ENCODE measurements around the gene PPA1. TPM values are rescaled to one million over a fixed set of nuclear protein-coding genes. Genes with fewer than 3 reads are reported as not detected.
"Not testable (repeated sequence)": the region's sequence is repeated elsewhere in the genome, so short reads cannot be mapped to it uniquely, and the experiment has no call there.

PPA1 gene
- total RNA-seq, 1 experiment from 2014 or later = 289 TPM

GRCh38 chr10:70222340-70222794, 10.9 kb downstream of the PPA1 start:
- no peak for DNase-seq (ENCODE audit: low read depth)

GRCh38 chr10:70221030-70221429, 12.2 kb downstream of the PPA1 start:
- DNase-seq (ENCODE audit: low read depth) = no peak

GRCh38 chr10:70212879-70213278, 20.4 kb downstream of the PPA1 start:
- DNase-seq (ENCODE audit: low read depth) = no peak

- no peak for DNase-seq (ENCODE audit: low read depth)
These were observed 21.0 kb downstream of the PPA1 start for GRCh38 chr10:70212277-70212676.

DNA sequence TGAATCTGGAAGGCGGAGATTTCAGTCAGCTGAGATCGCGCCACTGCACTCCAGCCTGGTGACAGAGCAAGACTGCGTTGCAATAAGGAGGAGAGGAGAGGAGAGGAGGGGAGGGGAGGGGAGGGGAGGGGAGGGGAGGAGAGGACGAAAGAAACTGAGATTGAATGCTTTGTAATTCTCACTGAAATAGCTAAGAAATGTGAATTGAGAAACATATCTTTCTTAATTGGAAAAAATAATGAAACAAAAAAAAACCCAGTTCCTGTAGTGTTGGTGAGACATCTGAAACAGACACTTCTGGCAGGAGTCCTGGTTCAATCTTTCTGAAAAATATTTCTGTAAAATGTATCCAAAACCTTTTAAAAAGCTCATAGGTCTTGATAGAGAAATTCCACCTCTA, 26.5 kb downstream of the PPA1 start:
- no peak for DNase-seq (ENCODE audit: low read depth)

- DNase-seq (ENCODE audit: low read depth) = no peak
These were observed 32.1 kb downstream of the PPA1 start for GRCh38 chr10:70201105-70201504.

- DNase-seq (ENCODE audit: low read depth) = no peak
These were observed 34.3 kb downstream of the PPA1 start for GRCh38 chr10:70198696-70199466.

DNA sequence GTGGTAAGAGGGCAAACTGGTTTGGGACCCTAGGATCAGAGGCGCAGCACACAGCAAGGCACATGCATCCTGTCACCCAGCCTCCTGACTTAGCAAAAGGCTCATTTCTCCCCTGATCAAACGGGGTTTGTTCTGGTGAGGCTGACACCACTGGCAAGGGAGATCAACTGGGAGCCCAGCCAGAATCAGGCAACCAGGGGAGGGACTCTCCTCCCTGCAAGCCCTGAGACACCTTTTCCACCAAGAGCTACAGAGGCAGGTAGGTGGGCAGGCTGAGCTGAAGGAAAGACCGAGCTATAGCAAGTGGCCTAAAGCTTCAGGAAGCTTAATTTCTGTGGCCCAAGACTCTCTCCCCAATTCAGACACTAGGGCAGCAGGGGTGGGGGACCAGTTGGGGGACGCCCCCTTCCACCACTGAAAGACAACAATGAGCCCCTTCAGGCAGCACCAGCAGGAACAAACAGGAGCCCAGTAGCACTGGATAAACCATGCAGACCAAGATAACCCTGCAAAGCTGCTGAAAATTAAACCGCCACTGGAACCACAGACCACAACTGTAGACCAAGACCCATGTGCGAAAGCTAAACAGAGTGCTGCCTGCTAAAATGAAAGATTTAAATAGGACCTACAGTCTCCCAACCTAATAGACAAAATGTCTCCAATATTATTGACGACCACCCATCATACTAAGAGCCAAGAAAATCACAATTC, 35.8 kb downstream of the PPA1 start:
- no peak for DNase-seq (ENCODE audit: low read depth)

DNA sequence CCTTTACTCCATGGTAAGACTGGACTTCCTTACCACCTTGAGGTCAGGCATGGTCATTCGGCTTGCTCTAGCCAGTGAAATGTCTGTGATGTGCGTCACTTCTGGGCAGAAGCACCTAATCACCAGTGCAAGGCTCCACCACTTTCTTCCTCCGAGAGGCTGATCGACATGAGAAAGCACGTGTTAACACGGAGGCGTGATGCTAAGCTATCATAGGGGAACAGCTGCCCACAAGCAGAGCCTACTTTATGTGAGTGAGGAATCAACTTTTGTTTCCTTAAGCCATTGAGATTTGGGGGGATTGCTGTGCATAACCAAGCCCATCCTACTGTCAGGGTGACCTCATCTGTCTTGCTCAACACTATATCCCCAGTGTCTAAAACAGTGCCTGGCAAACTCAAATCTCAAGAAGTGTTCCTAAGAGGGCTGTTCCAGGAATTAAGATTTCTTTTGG, 39.8 kb downstream of the PPA1 start:
- no peak for DNase-seq (ENCODE audit: low read depth)

GRCh38 chr10:70192326-70192968, 40.8 kb downstream of the PPA1 start:
- no peak for DNase-seq (ENCODE audit: low read depth)

DNA sequence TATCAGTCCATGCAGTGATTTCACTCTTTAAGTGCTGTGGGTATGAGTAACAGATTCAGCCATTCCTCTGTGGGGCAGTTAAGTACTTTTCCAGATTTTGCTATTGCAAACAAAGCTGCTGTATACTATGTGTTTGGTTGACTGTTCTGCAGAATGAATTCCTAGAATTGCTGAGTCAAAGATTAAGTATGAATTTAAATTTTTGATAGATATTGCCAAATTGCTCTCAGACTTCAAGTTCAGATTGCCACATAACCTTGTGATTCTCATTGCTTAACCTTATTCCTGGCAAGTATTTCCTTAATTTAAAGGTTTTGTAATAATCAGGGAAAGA, 41.3 kb downstream of the PPA1 start:
- DNase-seq (ENCODE audit: low read depth) = peak; percentile 19

- no peak for DNase-seq (ENCODE audit: low read depth)
These were observed 41.9 kb downstream of the PPA1 start for GRCh38 chr10:70191161-70191971.

DNA sequence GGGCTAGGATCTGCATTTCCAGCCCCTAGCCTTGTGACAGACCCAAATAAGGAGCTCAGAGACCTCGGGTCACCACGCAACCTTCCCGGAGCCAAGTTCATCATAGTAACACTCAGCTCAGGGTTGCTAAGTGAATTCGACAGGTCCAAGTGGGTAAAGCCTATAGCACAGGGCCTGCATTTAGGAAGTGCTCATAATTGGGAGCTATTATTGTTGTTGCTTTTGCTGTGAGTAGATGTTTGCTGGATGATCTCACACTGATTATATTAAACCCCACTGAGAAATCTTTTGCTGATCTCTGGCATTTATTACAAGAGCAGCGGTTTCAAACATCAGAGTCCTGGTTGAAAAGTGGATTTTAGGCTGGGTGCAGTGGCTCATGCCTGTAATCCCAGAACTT, 42.6 kb downstream of the PPA1 start:
- no peak for DNase-seq (ENCODE audit: low read depth)

- DNase-seq (ENCODE audit: low read depth) = no peak
These were observed 43.1 kb downstream of the PPA1 start for GRCh38 chr10:70190102-70190501.

DNA sequence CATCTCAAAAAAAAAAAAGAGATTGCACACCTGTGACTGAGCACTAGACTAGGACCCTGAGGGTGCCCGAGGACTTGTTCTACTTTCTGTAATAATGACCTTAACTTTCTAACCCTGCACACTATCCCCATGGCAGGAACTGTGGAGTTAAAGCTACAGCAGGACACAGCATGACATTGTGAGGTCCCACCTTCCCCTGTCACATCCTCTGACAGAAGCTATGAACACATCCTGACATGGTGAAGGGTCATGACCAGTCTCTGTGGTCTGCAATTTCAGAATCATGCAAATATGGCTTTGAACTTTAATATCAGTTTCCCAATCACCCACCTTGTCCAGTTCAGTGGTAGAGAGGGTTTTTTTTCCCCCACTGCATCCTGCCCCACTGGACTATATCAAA, 44.5 kb downstream of the PPA1 start:
- no peak for DNase-seq (ENCODE audit: low read depth)

DNA sequence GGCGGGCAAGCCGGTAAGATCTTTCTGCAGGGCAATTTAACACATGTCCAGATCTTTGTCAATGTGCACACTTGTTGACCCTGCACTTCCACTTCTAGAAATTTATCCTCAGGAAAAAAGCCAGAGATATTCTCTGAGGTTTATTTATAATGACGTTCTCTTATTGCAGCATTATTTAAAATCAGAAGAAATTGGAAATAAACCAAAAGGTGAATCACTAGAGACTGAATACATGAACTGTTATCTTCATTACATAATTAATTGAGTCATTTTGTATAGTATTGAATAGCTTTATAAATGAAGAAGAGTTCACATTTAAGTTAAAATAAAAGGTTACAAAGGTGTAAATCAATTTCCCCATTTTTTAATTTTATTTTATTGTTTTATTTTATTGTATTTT, 46.7 kb downstream of the PPA1 start:
- DNase-seq (ENCODE audit: low read depth) = no peak

DNA sequence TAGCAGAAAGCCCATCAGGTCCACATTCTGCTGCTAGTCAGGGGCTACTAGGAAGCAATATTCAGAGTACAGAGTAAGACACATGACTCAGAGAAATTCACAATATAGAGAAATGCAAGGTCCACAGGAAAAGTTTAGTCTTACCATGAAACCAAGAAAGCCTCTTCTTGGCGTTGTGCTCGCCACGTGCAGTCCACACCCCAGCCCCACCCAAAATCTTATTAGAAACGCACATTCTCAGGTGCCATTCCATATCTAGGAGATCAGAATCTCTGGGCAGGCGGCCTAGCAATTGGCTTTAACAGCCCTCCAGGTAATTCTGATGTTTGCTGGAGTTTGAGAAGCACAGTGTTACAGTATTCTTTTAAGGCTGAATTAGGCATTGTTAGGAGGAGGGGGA, 47.1 kb downstream of the PPA1 start:
- DNase-seq (ENCODE audit: low read depth) = no peak

GRCh38 chr10:70183304-70183703, 49.9 kb downstream of the PPA1 start:
- DNase-seq (ENCODE audit: low read depth) = no peak

- not testable (repeated sequence) for DNase-seq (ENCODE audit: low read depth)
These were observed 54.0 kb downstream of the PPA1 start for GRCh38 chr10:70179209-70179608.

- no peak for DNase-seq (ENCODE audit: low read depth)
These were observed 55.0 kb downstream of the PPA1 start for GRCh38 chr10:70178139-70178725.

- no peak for DNase-seq (ENCODE audit: low read depth)
These were observed 56.8 kb downstream of the PPA1 start for GRCh38 chr10:70176441-70176840.

Measured in HT1080 (cell line).